ENCODE measurements around the gene OR11H7. TPM values are rescaled to one million over a fixed set of nuclear protein-coding genes. Genes with fewer than 3 reads are reported as not detected.

The OR11H7 gene
- total RNA-seq, 1 experiment from 2014 or later, result not detected

- Mint-ChIP-seq H3K4me3 (ENCODE audit: unreplicated experiment) (no peak overlapping the region), H3K27me3 (ENCODE audit: insufficient read depth, unreplicated experiment) (no peaks in the 10 kb centered on the region), H3K4me1 (ENCODE audit: low read depth, unreplicated experiment) (no peaks in the 10 kb centered on the region), H3K27ac (ENCODE audit: unreplicated experiment) (no peak overlapping the region), H3K9me3 (ENCODE audit: unreplicated experiment) (no peaks in the 10 kb centered on the region), H3K36me3 (ENCODE audit: insufficient read depth, unreplicated experiment) (no peaks in the 10 kb centered on the region)
- CTCF ChIA-PET, result no interaction called here
- no peak overlapping the region for H3K4me3 ChIP-seq (ENCODE audit: low read depth, low read length)
- no peak for TF ChIP-seq CTCF (IDR thresholded peaks at IDR 0.05; ENCODE audit: insufficient read depth in 1 of 2, low read depth in 1 of 2, low read length in 1 of 2, severe bottlenecking in 1 of 2, unreplicated experiment in 1 of 2)
- H3K36me3 ChIP-seq (ENCODE audit: control insufficient read depth, insufficient read depth, low read length), result no peaks in the 10 kb centered on the region
- intact Hi-C loops (cut with micrococcal nuclease; ENCODE audit: unreplicated experiment), result no loop called here
- peaks cover 10% of the 10 kb centered on the region for H3K4me1 ChIP-seq
- H3K9me3 ChIP-seq, result no peaks in the 10 kb centered on the region
- POLR2A ChIA-PET, result no interaction called here
- no TSS peak for BruUV-seq (replicated peaks)
- no peaks in the 10 kb centered on the region for H3K27me3 ChIP-seq (replicated peaks; ENCODE audit: control insufficient read depth, insufficient read depth, low read length)
- DNase-seq, result no peak
Observed at GRCh38 chr14:20180486-20180885, 48.3 kb upstream of the OR11H7 start.

- no peaks in the 10 kb centered on the region for H3K9me3 ChIP-seq
- no peaks in the 10 kb centered on the region for H3K4me1 Mint-ChIP-seq (ENCODE audit: low read depth, unreplicated experiment)
- DNase-seq, result no peak
- no TSS peak for BruUV-seq (replicated peaks)
- no peak overlapping the region for H3K4me3 Mint-ChIP-seq (ENCODE audit: unreplicated experiment)
- TF ChIP-seq CTCF (IDR thresholded peaks at IDR 0.05; ENCODE audit: insufficient read depth in 1 of 2, low read depth in 1 of 2, low read length in 1 of 2, severe bottlenecking in 1 of 2, unreplicated experiment in 1 of 2), result no peak
- intact Hi-C loops (cut with micrococcal nuclease; ENCODE audit: unreplicated experiment), result no loop called here
- no peaks in the 10 kb centered on the region for H3K9me3 Mint-ChIP-seq (ENCODE audit: unreplicated experiment)
- H3K36me3 ChIP-seq (ENCODE audit: control insufficient read depth, insufficient read depth, low read length), result no peaks in the 10 kb centered on the region
- POLR2A ChIA-PET, result no interaction called here
- CTCF ChIA-PET, result no interaction called here
- H3K4me1 ChIP-seq, result no peaks in the 10 kb centered on the region
- H3K36me3 Mint-ChIP-seq (ENCODE audit: insufficient read depth, unreplicated experiment), result no peaks in the 10 kb centered on the region
- H3K27me3 ChIP-seq (replicated peaks; ENCODE audit: control insufficient read depth, insufficient read depth, low read length), result no peaks in the 10 kb centered on the region
- no peak overlapping the region for H3K4me3 ChIP-seq (ENCODE audit: low read depth, low read length)
- peaks cover 3% of the 10 kb centered on the region for H3K27me3 Mint-ChIP-seq (ENCODE audit: insufficient read depth, unreplicated experiment)
- H3K27ac Mint-ChIP-seq (ENCODE audit: unreplicated experiment), result no peak overlapping the region
Observed at GRCh38 chr14:20184181-20184580, 44.6 kb upstream of the OR11H7 start.

- ChIA-PET POLR2A (no interaction called here), CTCF (no interaction called here)
- Mint-ChIP-seq H3K4me1 (ENCODE audit: low read depth, unreplicated experiment) (no peaks in the 10 kb centered on the region), H3K4me3 (ENCODE audit: unreplicated experiment) (no peak within 1 kb of the TSS), H3K9me3 (ENCODE audit: unreplicated experiment) (no peaks in the 10 kb centered on the region), H3K27me3 (ENCODE audit: insufficient read depth, unreplicated experiment) (peaks cover 12% of the 10 kb centered on the region), H3K27ac (ENCODE audit: unreplicated experiment) (no peak within 1 kb of the TSS), H3K36me3 (ENCODE audit: insufficient read depth, unreplicated experiment) (no peaks in the 10 kb centered on the region)
- H3K4me1 ChIP-seq, result no peaks in the 10 kb centered on the region
- BruUV-seq (replicated peaks), result no TSS peak
- no peaks in the 10 kb centered on the region for H3K9me3 ChIP-seq
- DNase-seq, result no peak
- H3K4me3 ChIP-seq (ENCODE audit: low read depth, low read length), result no peak within 1 kb of the TSS
- no peaks in the 10 kb centered on the region for H3K36me3 ChIP-seq (ENCODE audit: control insufficient read depth, insufficient read depth, low read length)
- intact Hi-C loops (cut with micrococcal nuclease; ENCODE audit: unreplicated experiment), result no loop called here
- no peak for TF ChIP-seq CTCF (IDR thresholded peaks at IDR 0.05; ENCODE audit: insufficient read depth in 1 of 2, low read depth in 1 of 2, low read length in 1 of 2, severe bottlenecking in 1 of 2, unreplicated experiment in 1 of 2)
- no peaks in the 10 kb centered on the region for H3K27me3 ChIP-seq (replicated peaks; ENCODE audit: control insufficient read depth, insufficient read depth, low read length)
Observed at GRCh38 chr14:20190596-20190995, 38.2 kb upstream of the OR11H7 start, which contains the start of gene OR11G2. TSS of gene OR11G2 (plus strand) at chr14:20190896. CDS start at chr14:20197438, 6,542 bp downstream.

Data from Caco-2 (cell line).